Amniotic stem cell (primary cell): ENCODE measurements around the gene KRTAP4-16.
A peak's percentile ranks its signal among the peaks of the same experiment; 100 is the strongest.
"Not testable (repeated sequence)": the region's sequence is repeated elsewhere in the genome, so short reads cannot be mapped to it uniquely, and the experiment has no call there.

Experiments
- DNase-seq: peaks from one replicate; lab custom pipeline; 2025; lab: John Stamatoyannopoulos, UW

Gene KRTAP4-16

GRCh38 chr17:41073676-41074075, 28.3 kb downstream of the KRTAP4-16 start:
- no peak for DNase-seq

- DNase-seq: no peak
Observed at GRCh38 chr17:41071606-41072360, 30.2 kb downstream of the KRTAP4-16 start.

DNA sequence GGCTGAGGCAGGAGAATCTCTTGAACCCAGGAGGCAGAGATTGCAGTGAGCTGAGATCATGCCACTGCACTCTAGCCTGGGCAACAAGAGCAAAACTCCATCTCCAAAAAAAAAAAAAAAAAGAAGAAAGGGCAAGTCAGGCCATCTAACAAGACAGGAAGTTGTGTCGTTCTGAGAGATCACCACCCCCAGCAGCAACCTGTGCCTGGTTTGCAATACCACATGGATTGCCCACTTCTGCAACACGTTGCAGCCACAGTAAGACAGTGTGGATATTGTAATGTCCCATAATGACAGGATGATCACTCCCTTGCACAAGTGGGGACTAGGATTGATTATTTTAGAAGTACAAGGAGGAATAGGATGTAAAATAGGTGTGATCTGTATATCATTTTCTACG, 33.0 kb downstream of the KRTAP4-16 start:
- DNase-seq: no peak

- no peak for DNase-seq
Observed at GRCh38 chr17:41067281-41067680, 34.7 kb downstream of the KRTAP4-16 start.

GRCh38 chr17:41065829-41066624, 36.0 kb downstream of the KRTAP4-16 start, which contains the start of gene KRTAP2-4:
TSS of gene KRTAP2-4 (minus strand) at chr17:41065879. CDS start at chr17:41065845, 34 bp downstream.
- no peak for DNase-seq

DNA sequence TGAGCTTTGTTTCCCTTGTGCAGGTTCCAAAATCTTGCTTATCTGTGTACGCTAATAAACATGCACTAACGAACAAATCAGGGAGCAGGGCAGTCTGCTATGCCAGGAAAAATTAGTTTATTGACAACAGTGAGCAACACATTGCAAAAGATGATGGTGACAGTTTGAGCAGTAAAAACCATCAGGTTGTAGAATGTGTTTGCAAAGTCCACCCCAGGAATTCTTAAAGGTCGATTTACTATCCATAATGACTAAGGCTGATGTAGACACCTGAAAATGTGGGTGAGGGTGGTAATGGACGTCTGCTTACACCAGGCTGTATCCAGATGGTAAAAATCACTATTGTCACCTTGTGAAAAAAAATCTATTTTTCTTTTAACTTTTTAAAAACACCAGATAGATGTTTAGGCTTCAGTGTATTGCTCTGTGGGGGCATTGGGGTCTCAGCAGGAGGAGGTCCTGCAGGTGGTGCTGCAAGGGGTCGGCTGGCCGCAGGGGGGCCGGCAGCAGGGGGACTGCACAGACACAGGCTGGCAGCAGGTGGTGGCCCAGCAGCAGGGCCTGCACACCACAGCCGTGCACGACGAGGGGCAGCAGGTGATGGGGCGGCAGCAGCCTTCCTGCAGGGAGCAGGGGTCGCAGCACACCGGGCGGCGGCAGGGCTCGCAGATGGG, 36.9 kb downstream of the KRTAP4-16 start:
- DNase-seq: not testable (repeated sequence)

DNA sequence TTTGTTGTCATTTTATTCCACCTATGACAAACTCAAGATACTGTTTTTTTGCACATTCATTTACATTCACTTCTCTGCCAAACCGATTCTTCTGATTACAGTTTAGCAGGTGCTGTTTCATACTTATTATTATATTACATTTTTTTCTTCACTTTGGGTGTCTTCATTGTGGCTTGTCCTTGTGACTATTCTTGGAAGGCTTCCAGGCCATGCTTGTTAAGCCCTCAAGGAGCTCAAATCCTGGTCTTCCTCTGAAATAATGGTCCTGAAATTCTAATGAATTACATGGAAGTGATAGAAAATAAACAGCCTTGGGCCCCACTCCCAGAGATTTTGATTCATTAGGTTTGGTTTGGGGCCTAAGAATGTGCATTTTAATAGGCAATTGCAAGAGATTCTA, 37.7 kb downstream of the KRTAP4-16 start:
- DNase-seq: no peak

DNA sequence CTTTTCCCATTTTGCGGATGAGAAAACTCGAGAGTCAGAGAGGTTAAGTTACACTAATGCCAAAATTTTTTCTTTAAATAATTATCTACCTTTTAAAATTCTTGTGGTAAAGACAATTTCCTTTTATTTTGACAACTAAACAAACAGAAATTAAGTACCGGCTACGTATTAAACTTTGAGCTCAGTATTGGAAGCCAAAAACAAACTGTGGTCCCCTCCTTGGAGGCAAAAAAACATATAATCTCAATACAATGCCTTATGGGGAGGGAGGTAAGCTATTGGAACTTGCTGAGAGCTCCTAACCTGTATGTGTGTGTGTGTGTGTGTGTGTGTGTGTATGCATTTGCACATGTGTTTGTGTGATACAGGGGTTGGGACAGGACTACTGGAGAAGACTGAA, 38.6 kb downstream of the KRTAP4-16 start:
- no peak for DNase-seq

- DNase-seq: peak; percentile 61
Observed at GRCh38 chr17:41061964-41062363, 40.0 kb downstream of the KRTAP4-16 start.

GRCh38 chr17:41060052-41060604, 41.9 kb downstream of the KRTAP4-16 start, which contains the start of gene KRTAP2-3:
TSS of gene KRTAP2-3 (minus strand) at chr17:41060114. CDS start at chr17:41060050, 64 bp downstream.
- peak; percentile 90 for DNase-seq

DNA sequence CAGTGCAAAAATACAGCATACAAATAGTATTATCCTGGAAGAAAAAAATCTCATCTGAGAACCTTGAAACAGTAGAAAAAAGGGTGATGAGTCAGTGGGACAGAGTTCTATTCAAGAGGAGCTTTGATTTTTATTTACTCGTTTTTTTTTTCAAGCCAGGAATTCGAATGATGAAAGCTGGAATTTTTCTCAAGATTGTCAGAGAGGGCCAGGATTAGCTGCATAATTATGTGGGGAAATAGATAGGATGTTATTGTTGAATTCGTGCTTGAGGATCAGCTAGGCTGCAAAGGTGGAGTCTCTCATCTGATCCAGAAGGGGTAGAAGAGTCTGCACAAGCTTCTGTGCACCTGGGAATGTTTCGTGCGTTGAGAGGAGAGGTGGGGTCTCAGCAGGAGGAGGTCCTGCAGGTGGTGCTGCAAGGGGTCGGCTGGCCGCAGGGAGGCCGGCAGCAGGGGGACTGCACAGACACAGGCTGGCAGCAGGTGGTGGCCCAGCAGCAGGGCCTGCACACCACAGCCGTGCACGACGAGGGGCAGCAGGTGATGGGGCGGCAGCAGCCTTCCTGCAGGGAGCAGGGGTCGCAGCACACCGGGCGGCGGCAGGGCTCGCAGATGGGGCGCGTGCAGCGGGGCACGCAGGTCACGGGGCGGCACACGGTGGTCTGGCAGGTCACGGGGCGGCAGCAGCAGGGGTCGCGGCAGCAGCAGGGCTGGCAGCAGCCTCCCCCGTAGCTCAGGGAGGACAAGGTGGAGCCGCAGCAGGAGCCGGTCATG, 42.5 kb downstream of the KRTAP4-16 start:
- DNase-seq: peak; percentile 69

GRCh38 chr17:41058741-41059140, 43.3 kb downstream of the KRTAP4-16 start:
- no peak for DNase-seq

GRCh38 chr17:41057547-41057946, 44.5 kb downstream of the KRTAP4-16 start:
- no peak for DNase-seq

- not testable (repeated sequence) for DNase-seq
Observed at GRCh38 chr17:41055130-41055529, 46.9 kb downstream of the KRTAP4-16 start, which contains the start of gene KRTAP2-2. TSS of gene KRTAP2-2 (minus strand) at chr17:41055230. CDS start at chr17:41055211, 19 bp downstream.

- not testable (repeated sequence) for DNase-seq
Observed at GRCh38 chr17:41054556-41054955, 47.5 kb downstream of the KRTAP4-16 start.

GRCh38 chr17:41054025-41054424, 48.0 kb downstream of the KRTAP4-16 start:
- no peak for DNase-seq

DNA sequence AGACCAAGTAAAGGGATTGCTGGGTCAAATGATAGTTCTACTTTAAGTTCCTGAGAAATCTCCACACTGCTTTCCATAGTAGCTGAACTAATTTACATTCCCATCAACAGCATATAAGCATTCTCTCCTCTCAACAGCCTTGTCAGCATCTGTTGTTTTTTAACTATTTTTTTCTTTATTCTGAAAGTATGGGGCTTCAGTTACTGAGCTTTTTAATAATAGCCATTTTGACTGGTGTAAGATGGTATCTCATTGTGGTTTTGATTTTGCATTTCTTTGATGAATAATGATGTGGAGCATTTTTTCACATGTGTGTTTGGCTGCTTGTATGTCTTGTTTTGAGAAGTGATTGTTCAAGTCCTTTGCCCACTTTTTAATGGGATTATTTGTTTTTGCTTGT, 49.4 kb downstream of the KRTAP4-16 start:
- no peak for DNase-seq
